HepG2 (cell line): Measurements from ENCODE around the gene SEMA3B. TPM values are rescaled to one million over a fixed set of nuclear protein-coding genes. Genes with fewer than 3 reads are reported as not detected.

ENCODE experiments used
- ARID3A ChIP-seq: IDR thresholded peaks from 2 replicates; pipeline ENCODE4 v1.6.1; 2012; ENCODE audit warnings: low read depth, low read length, improper control_type of control experiment
- CC2D1A ChIP-seq: sonication (generic); formaldehyde crosslinking; IDR thresholded peaks from 2 replicates; pipeline ENCODE4 v1.8.1; 2023; ENCODE audit warnings: mild to moderate bottlenecking, missing genetic modification reagents
- CEBPG ChIP-seq: IDR thresholded peaks from 2 replicates; pipeline ENCODE4 v1.6.1; 2016
- EP300 ChIP-seq, 3 experiments: sonication (generic) in 1 of 3; formaldehyde crosslinking in 1 of 3; IDR thresholded peaks; 2 replicates each; pipeline versions ENCODE4 v1.5.1 to v1.6.1; 2011 to 2020; ENCODE audit warnings: low read depth in 2 of 3, low read length in 2 of 3, borderline replicate concordance in 1 of 3, improper control_type of control experiment in 1 of 3, mild to moderate bottlenecking in 1 of 3, missing genetic modification reagents in 1 of 3, moderate library complexity in 1 of 3
- FOSL1 ChIP-seq: sonication (generic); formaldehyde crosslinking; IDR thresholded peaks from 2 replicates; pipeline ENCODE4 v1.9.0; 2021; ENCODE audit warnings: missing genetic modification reagents, borderline replicate concordance
- FOXK2 ChIP-seq: fragments of 450-650 bp; IDR thresholded peaks from 2 replicates; pipeline ENCODE4 v1.6.1; 2016
- HIVEP1 ChIP-seq: sonication (generic); formaldehyde crosslinking; IDR thresholded peaks from 2 replicates; pipeline ENCODE4 v1.4.0; 2020; ENCODE audit warnings: mild to moderate bottlenecking, missing genetic modification reagents
- NFRKB ChIP-seq: fragments of 450-650 bp; IDR thresholded peaks from 2 replicates; pipeline ENCODE4 v1.6.1; 2017
- PCBP1 ChIP-seq: fragments of 200-400 bp; formaldehyde crosslinking; IDR thresholded peaks from 2 replicates; pipeline ENCODE4 v1.6.1; 2017; ENCODE audit warnings: mild to moderate bottlenecking, low read depth, low read length, borderline replicate concordance
- PREB ChIP-seq: sonication (generic); formaldehyde crosslinking; IDR thresholded peaks from 2 replicates; pipeline ENCODE4 v1.4.0; 2020; ENCODE audit warnings: missing genetic modification reagents
- RBM39 ChIP-seq: fragments of 200-400 bp; formaldehyde crosslinking; IDR thresholded peaks from one replicate; pipeline ENCODE4 v1.6.1; 2018; ENCODE audit warnings: antibody characterized with exemption, mild to moderate bottlenecking, low read depth, low read length; ENCODE audit not compliant: poor library complexity, severe bottlenecking
- REST ChIP-seq, 2 experiments: IDR thresholded peaks; 2 replicates each; pipeline ENCODE4 v1.6.1; 2011 to 2012; ENCODE audit warnings: low read length in 2 of 2, borderline replicate concordance in 1 of 2, low read depth in 1 of 2, mild to moderate bottlenecking in 1 of 2, moderate library complexity in 1 of 2
- THAP11 ChIP-seq: IDR thresholded peaks from 2 replicates; pipeline ENCODE4 v1.6.1; 2016; ENCODE audit warnings: missing biosample characterization, missing genetic modification reagents
- ZBTB43 ChIP-seq: sonication (generic); formaldehyde crosslinking; conservative IDR thresholded peaks from 2 replicates; pipeline ENCODE4 v1.4.0; 2020; ENCODE audit warnings: missing genetic modification reagents
- ZKSCAN1 ChIP-seq: fragments of 150-350 bp; IDR thresholded peaks from 2 replicates; pipeline ENCODE4 v1.6.1; 2014; ENCODE audit warnings: low read length
- ZNF12 ChIP-seq: sonication (generic); formaldehyde crosslinking; IDR thresholded peaks from 2 replicates; pipeline ENCODE4 v1.5.0; 2020; ENCODE audit warnings: missing genetic modification reagents
- ZNF543 ChIP-seq: sonication (generic); formaldehyde crosslinking; IDR thresholded peaks from 2 replicates; pipeline ENCODE4 v1.4.0; 2020; ENCODE audit warnings: mild to moderate bottlenecking, missing genetic modification reagents
- ZNF564 ChIP-seq: sonication (generic); formaldehyde crosslinking; IDR thresholded peaks from 2 replicates; pipeline ENCODE4 v1.8.1; 2023; ENCODE audit warnings: mild to moderate bottlenecking, missing genetic modification reagents
- ZNF691 ChIP-seq: sonication (generic); formaldehyde crosslinking; IDR thresholded peaks from 2 replicates; pipeline ENCODE4 v1.4.0; 2020; ENCODE audit warnings: missing genetic modification reagents, low read depth, mild to moderate bottlenecking, borderline replicate concordance
- ZNF720 ChIP-seq: sonication (generic); formaldehyde crosslinking; IDR thresholded peaks from 2 replicates; pipeline ENCODE4 v1.4.0; 2020; ENCODE audit warnings: missing genetic modification reagents
- ZNF841 ChIP-seq: sonication (generic); formaldehyde crosslinking; IDR thresholded peaks from 2 replicates; pipeline ENCODE4 v1.8.1; 2023; ENCODE audit warnings: missing genetic modification reagents, borderline replicate concordance
- polyA plus RNA-seq, 8 experiments: library from polyadenylated mRNA; depleted of rRNA in 3 of 8; stranded (reverse) in 7 of 8; unstranded in 1 of 8; fragments of >200 nt; fragmentation: Illumina TruSeq in 4 of 8; extraction: Trizol in 4 of 8; gene quantifications; 2 replicates each; pipeline versions ENCODE4 v1.2.1 to v1.2.3, GENCODE V29; 2011 to 2016; ENCODE audit warnings: low read depth in 4 of 8, missing spikeins in 1 of 8, mixed read lengths in 1 of 8; ENCODE audit not compliant: insufficient read depth in 1 of 8
- total RNA-seq, 5 experiments: library from RNA; depleted of rRNA; stranded (reverse); fragments of >200 nt; fragmentation: Illumina TruSeq; extraction: Trizol; gene quantifications; 2 replicates each; pipeline ENCODE4 v1.2.3, GENCODE V29; 2016; ENCODE audit warnings: low read depth in 1 of 5

The SEMA3B gene
- total and polyA plus RNA-seq, 2 of the 13 experiments (the other 11 are each of a cell fraction or from before 2014, with no cell fraction given) = 93.2 to 158 TPM

- peak; percentile 20 to 47; a peak in 2 of 4 replicates for TF ChIP-seq EP300 (IDR thresholded peaks at IDR 0.05; ENCODE audit: low read depth in 2 of 2, low read length in 2 of 2)
- 0 out of 2 replicates have a peak, but pooled peaks have one; percentile 28 for TF ChIP-seq EP300 (CRISPR knock-in tag; IDR thresholded peaks at IDR 0.05; ENCODE audit: borderline replicate concordance)
- no peak for TF ChIP-seq NFRKB
- TF ChIP-seq ZKSCAN1 = peak; percentile 31; the same call in 1 of the 2 replicates
- TF ChIP-seq RBM39 = no peak
- peak; percentile 72; the same call in 1 of the 2 replicates for TF ChIP-seq PCBP1
- no peak for TF ChIP-seq REST (IDR thresholded peaks at IDR 0.05; ENCODE audit: borderline replicate concordance in 1 of 2, low read depth in 1 of 2, low read length in 2 of 2)
- TF ChIP-seq ZNF12 (CRISPR knock-in tag) = no peak
- TF ChIP-seq ZNF691 (CRISPR knock-in tag) = peak; percentile 76; the same call in 1 of the 2 replicates
- no peak for TF ChIP-seq CC2D1A (CRISPR knock-in tag)
- no peak for TF ChIP-seq ZNF720 (CRISPR knock-in tag)
- no peak for TF ChIP-seq ARID3A
- no peak; the same call in 1 of the 2 replicates for TF ChIP-seq HIVEP1 (CRISPR knock-in tag)
- no peak for TF ChIP-seq ZNF841
- TF ChIP-seq CEBPG (CRISPR knock-in tag) = no peak
- 0 out of 2 replicates have a peak, but pooled peaks have one; percentile 29 for TF ChIP-seq ZBTB43 (CRISPR knock-in tag)
- no peak for TF ChIP-seq FOXK2
- no peak for TF ChIP-seq PREB (CRISPR knock-in tag)
- TF ChIP-seq ZNF543 (CRISPR knock-in tag) = peak; percentile 44; the same call in 1 of the 2 replicates
- peak; percentile 86 for TF ChIP-seq ZNF564 (CRISPR knock-in tag)
- peak; percentile 94 for TF ChIP-seq THAP11 (CRISPR knock-in tag)
- no peak for TF ChIP-seq FOSL1 (CRISPR knock-in tag)
Observed at GRCh38 chr3:50227390-50228183, 41.4 kb upstream of the SEMA3B start (continued).
